ENCODE measurements around the gene LRRC8A. TPM values are rescaled to one million over a fixed set of nuclear protein-coding genes. Genes with fewer than 3 reads are reported as not detected.

LRRC8A gene
- total RNA-seq, 1 donor: 38.0 TPM

- H3K79me2 ChIP-seq (ENCODE audit: insufficient read depth, low read length): peaks cover 76% of the 10 kb centered on the region
- H3K9me3 ChIP-seq (ENCODE audit: low read depth, low read length): no peaks in the 10 kb centered on the region
- H4K20me1 ChIP-seq (ENCODE audit: insufficient read depth, low read length): peaks cover 6% of the 10 kb centered on the region
- H3K4me2 ChIP-seq (ENCODE audit: insufficient read depth, low read length): no peak overlapping the region
- no peak overlapping the region for H3K27ac ChIP-seq (ENCODE audit: low read depth, low read length)
- DNase-seq (ENCODE audit: insufficient read length, low spot score, missing footprints): peak; percentile 30
- peaks cover 30% of the 10 kb centered on the region for H3K4me1 ChIP-seq (ENCODE audit: insufficient read depth, low read length)
- H3K27me3 ChIP-seq (ENCODE audit: insufficient read depth, low read length): no peaks in the 10 kb centered on the region
- TF ChIP-seq CTCF (IDR thresholded peaks at IDR 0.05; ENCODE audit: extremely low read depth, low read depth, low read length): no peak
- no peak overlapping the region for H3K4me3 ChIP-seq (ENCODE audit: insufficient read depth, low read length)
- H3K36me3 ChIP-seq (ENCODE audit: insufficient read depth, low read length): peaks cover 42% of the 10 kb centered on the region
- no peak overlapping the region for H2AFZ ChIP-seq (ENCODE audit: low read length)
Measured at GRCh38 chr9:128909859-128910258, 27.9 kb downstream of the LRRC8A start.

- Histone ChIP-seq H4K20me1 (ENCODE audit: insufficient read depth, low read length) (peaks cover 3% of the 10 kb centered on the region), H2AFZ (ENCODE audit: low read length) (no peak overlapping the region), H3K4me1 (ENCODE audit: insufficient read depth, low read length) (peaks cover 30% of the 10 kb centered on the region), H3K79me2 (ENCODE audit: insufficient read depth, low read length) (peaks cover 78% of the 10 kb centered on the region), H3K27ac (ENCODE audit: low read depth, low read length) (peak overlapping the region; percentile 52), H3K4me3 (ENCODE audit: insufficient read depth, low read length) (no peak overlapping the region), H3K9me3 (ENCODE audit: low read depth, low read length) (no peaks in the 10 kb centered on the region), H3K4me2 (ENCODE audit: insufficient read depth, low read length) (peak overlapping the region; percentile 34), H3K27me3 (ENCODE audit: insufficient read depth, low read length) (no peaks in the 10 kb centered on the region), H3K36me3 (ENCODE audit: insufficient read depth, low read length) (peaks cover 46% of the 10 kb centered on the region)
- no peak for TF ChIP-seq CTCF (IDR thresholded peaks at IDR 0.05; ENCODE audit: extremely low read depth, low read depth, low read length)
- DNase-seq (ENCODE audit: insufficient read length, low spot score, missing footprints): peak; percentile 29
Measured at GRCh38 chr9:128910906-128911305, 29.0 kb downstream of the LRRC8A start.

- Histone ChIP-seq H3K27ac (ENCODE audit: low read depth, low read length) (peak overlapping the region; percentile 52), H3K36me3 (ENCODE audit: insufficient read depth, low read length) (peaks cover 52% of the 10 kb centered on the region), H3K79me2 (ENCODE audit: insufficient read depth, low read length) (peaks cover 82% of the 10 kb centered on the region), H3K4me1 (ENCODE audit: insufficient read depth, low read length) (peaks cover 32% of the 10 kb centered on the region), H3K27me3 (ENCODE audit: insufficient read depth, low read length) (no peaks in the 10 kb centered on the region), H4K20me1 (ENCODE audit: insufficient read depth, low read length) (peaks cover 3% of the 10 kb centered on the region), H3K4me3 (ENCODE audit: insufficient read depth, low read length) (peak overlapping the region; percentile 22), H3K9me3 (ENCODE audit: low read depth, low read length) (no peaks in the 10 kb centered on the region), H3K4me2 (ENCODE audit: insufficient read depth, low read length) (peak overlapping the region; percentile 34), H2AFZ (ENCODE audit: low read length) (no peak overlapping the region)
- peak; percentile 93 for DNase-seq (ENCODE audit: insufficient read length, low spot score, missing footprints)
- TF ChIP-seq CTCF (IDR thresholded peaks at IDR 0.05; ENCODE audit: extremely low read depth, low read depth, low read length): no peak
Measured at GRCh38 chr9:128911529-128912035, 29.6 kb downstream of the LRRC8A start.

GRCh38 chr9:128912270-128912853, 30.4 kb downstream of the LRRC8A start:
- no peaks in the 10 kb centered on the region for H3K9me3 ChIP-seq (ENCODE audit: low read depth, low read length)
- peak; percentile 99 for DNase-seq (ENCODE audit: insufficient read length, low spot score, missing footprints)
- H3K4me3 ChIP-seq (ENCODE audit: insufficient read depth, low read length): peak overlapping the region; percentile 38
- peaks cover 38% of the 10 kb centered on the region for H3K4me1 ChIP-seq (ENCODE audit: insufficient read depth, low read length)
- no peak for TF ChIP-seq CTCF (IDR thresholded peaks at IDR 0.05; ENCODE audit: extremely low read depth, low read depth, low read length)
- H4K20me1 ChIP-seq (ENCODE audit: insufficient read depth, low read length): peaks cover 3% of the 10 kb centered on the region
- peaks cover 80% of the 10 kb centered on the region for H3K79me2 ChIP-seq (ENCODE audit: insufficient read depth, low read length)
- no peak overlapping the region for H2AFZ ChIP-seq (ENCODE audit: low read length)
- H3K27ac ChIP-seq (ENCODE audit: low read depth, low read length): peak overlapping the region; percentile 62
- peaks cover 51% of the 10 kb centered on the region for H3K36me3 ChIP-seq (ENCODE audit: insufficient read depth, low read length)
- peak overlapping the region; percentile 67 for H3K4me2 ChIP-seq (ENCODE audit: insufficient read depth, low read length)
- no peaks in the 10 kb centered on the region for H3K27me3 ChIP-seq (ENCODE audit: insufficient read depth, low read length)

All from osteoblast (primary cell).